Fibroblast of lung (primary cell): ENCODE data around the gene MYOCD. TPM values are rescaled to one million over a fixed set of nuclear protein-coding genes. Genes with fewer than 3 reads are reported as not detected.
"Not testable (repeated sequence)": the region's sequence is repeated elsewhere in the genome, so short reads cannot be mapped to it uniquely, and the experiment has no call there.

ENCODE experiments used
- DNase-seq, 2 donors: peaks; one replicate each; pipeline versions ENCODE4 v3.0.0 to v3.0.0-alpha.2; 2010; ENCODE audit warnings: low read depth in 2 of 2
- H2AFZ ChIP-seq: 2 replicates; pipeline ENCODE4 v1.5.1; 2012; ENCODE audit warnings: low read length, control low read depth, inconsistent platforms
- H3K27ac ChIP-seq: 2 replicates; pipeline ENCODE4 v1.5.1; 2011; ENCODE audit warnings: low read length, control low read depth; ENCODE audit not compliant: insufficient read depth
- H3K27me3 ChIP-seq: 2 replicates; pipeline ENCODE4 v1.5.1; 2011; ENCODE audit warnings: mild to moderate bottlenecking, low read length; ENCODE audit not compliant: control insufficient read depth, insufficient read depth
- H3K36me3 ChIP-seq: 2 replicates; pipeline ENCODE4 v1.5.1; 2011; ENCODE audit warnings: low read length; ENCODE audit not compliant: control insufficient read depth, insufficient read depth
- H3K4me1 ChIP-seq: 2 replicates; pipeline ENCODE4 v1.5.1; 2011; ENCODE audit warnings: low read length; ENCODE audit not compliant: control insufficient read depth, insufficient read depth; ENCODE audit errors: extremely low read depth
- H3K4me2 ChIP-seq: 2 replicates; pipeline ENCODE4 v1.5.1; 2011; ENCODE audit warnings: low read length, control low read depth; ENCODE audit not compliant: insufficient read depth; ENCODE audit errors: extremely low read depth
- H3K4me3 ChIP-seq, 4 experiments: fragments of 200-600 bp in 1 of 4; sonication (generic) in 1 of 4; replicated peaks in 1 of 4; 2 replicates each; pipeline ENCODE4 v1.5.1; 2011 to 2016; ENCODE audit warnings: low read length in 4 of 4, low read depth in 3 of 4, mild to moderate bottlenecking in 3 of 4, control low read depth in 2 of 4, inconsistent platforms in 1 of 4, mixed read lengths in 1 of 4; ENCODE audit not compliant: insufficient read depth in 1 of 4; ENCODE audit errors: control extremely low read depth in 1 of 4
- H3K79me2 ChIP-seq: 2 replicates; pipeline ENCODE4 v1.5.1; 2012; ENCODE audit warnings: mild to moderate bottlenecking, low read length, inconsistent platforms; ENCODE audit not compliant: control insufficient read depth, insufficient read depth
- H3K9ac ChIP-seq: 2 replicates; pipeline ENCODE4 v1.5.1; 2011; ENCODE audit warnings: mild to moderate bottlenecking, low read length, control low read depth; ENCODE audit not compliant: insufficient read depth
- H3K9me3 ChIP-seq: 2 replicates; pipeline ENCODE4 v1.5.1; 2012; ENCODE audit warnings: low read depth, low read length; ENCODE audit not compliant: control insufficient read depth, insufficient read depth
- H4K20me1 ChIP-seq: 2 replicates; pipeline ENCODE4 v1.5.1; 2011; ENCODE audit warnings: low read length; ENCODE audit not compliant: control insufficient read depth, insufficient read depth; ENCODE audit errors: extremely low read depth
- EZH2 ChIP-seq: IDR thresholded peaks from 2 replicates; pipeline ENCODE4 v1.5.1; 2012; ENCODE audit warnings: low read length, control low read depth, mild to moderate bottlenecking; ENCODE audit errors: missing control alignments
- polyA plus RNA-seq, 2 donors: library from polyadenylated mRNA; depleted of rRNA in 1 of 2; stranded (reverse) in 1 of 2; unstranded in 1 of 2; fragments of >200 nt; gene quantifications; 2 replicates each; pipeline ENCODE4 v1.2.1, GENCODE V29; 2011 to 2012; ENCODE audit warnings: missing spikeins in 1 of 2
- total RNA-seq: library from RNA; depleted of rRNA; stranded (reverse); fragments of >200 nt; gene quantifications from 2 replicates; pipeline ENCODE4 v1.2.1, GENCODE V29; 2014
- TF ChIP-seq, protein P1 (sequence below), 2 donors: IDR thresholded peaks in 1 of 2; conservative IDR thresholded peaks in 1 of 2; 1 replicate in 1 of 2; 2 replicates in 1 of 2; pipeline ENCODE4 v1.5.1; 2011 to 2012; ENCODE audit warnings: low read length in 2 of 2, control low read depth in 1 of 2, inconsistent platforms in 1 of 2, low read depth in 1 of 2, mild to moderate bottlenecking in 1 of 2

The MYOCD gene
- total and polyA plus RNA-seq, 2 donors (not counting 1 experiment from before 2014, with no cell fraction given): 0.17 to 0.99 TPM

DNA sequence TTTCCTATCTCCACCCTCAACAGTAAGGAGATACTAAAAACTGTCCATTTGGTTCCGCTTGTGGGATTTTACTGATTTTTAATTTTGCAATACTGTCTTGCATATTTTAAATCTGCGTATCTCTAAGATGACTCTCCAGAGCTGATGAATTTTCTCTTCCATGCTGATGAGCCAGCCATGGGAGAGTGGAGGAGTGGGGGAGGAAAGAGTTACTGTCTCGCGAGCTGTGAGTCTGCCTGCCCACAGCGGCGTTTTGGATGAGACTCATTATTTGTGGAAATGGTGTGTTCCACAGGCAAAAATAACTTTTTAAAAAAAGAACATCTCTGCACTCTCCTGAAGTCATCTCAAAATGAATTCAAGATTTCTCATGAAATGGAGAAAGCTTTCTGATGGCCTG is 34.6 kb upstream of the MYOCD start:
- peak in 1 of 2 donors; percentile 47 for DNase-seq
- no peak overlapping the region for H3K4me2 ChIP-seq
- H2AFZ ChIP-seq: no peak overlapping the region
- H3K9me3 ChIP-seq: no peaks in the 10 kb centered on the region
- H3K79me2 ChIP-seq: no peaks in the 10 kb centered on the region
- H3K9ac ChIP-seq: no peak overlapping the region
- TF ChIP-seq, protein P1, sequence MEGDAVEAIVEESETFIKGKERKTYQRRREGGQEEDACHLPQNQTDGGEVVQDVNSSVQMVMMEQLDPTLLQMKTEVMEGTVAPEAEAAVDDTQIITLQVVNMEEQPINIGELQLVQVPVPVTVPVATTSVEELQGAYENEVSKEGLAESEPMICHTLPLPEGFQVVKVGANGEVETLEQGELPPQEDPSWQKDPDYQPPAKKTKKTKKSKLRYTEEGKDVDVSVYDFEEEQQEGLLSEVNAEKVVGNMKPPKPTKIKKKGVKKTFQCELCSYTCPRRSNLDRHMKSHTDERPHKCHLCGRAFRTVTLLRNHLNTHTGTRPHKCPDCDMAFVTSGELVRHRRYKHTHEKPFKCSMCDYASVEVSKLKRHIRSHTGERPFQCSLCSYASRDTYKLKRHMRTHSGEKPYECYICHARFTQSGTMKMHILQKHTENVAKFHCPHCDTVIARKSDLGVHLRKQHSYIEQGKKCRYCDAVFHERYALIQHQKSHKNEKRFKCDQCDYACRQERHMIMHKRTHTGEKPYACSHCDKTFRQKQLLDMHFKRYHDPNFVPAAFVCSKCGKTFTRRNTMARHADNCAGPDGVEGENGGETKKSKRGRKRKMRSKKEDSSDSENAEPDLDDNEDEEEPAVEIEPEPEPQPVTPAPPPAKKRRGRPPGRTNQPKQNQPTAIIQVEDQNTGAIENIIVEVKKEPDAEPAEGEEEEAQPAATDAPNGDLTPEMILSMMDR (conservative IDR thresholded peaks at IDR 0.05 in 1 of 2, IDR thresholded peaks at IDR 0.05 in 1 of 2; ENCODE audit: low read depth in 1 of 2, low read length in 2 of 2): no peak
- TF ChIP-seq EZH2: no peak
- no peaks in the 10 kb centered on the region for H3K36me3 ChIP-seq
- peaks cover 3% of the 10 kb centered on the region for H3K4me1 ChIP-seq
- H4K20me1 ChIP-seq: no peaks in the 10 kb centered on the region
- H3K27me3 ChIP-seq: no peaks in the 10 kb centered on the region
- no peak overlapping the region for H3K27ac ChIP-seq
- H3K4me3 ChIP-seq: no peak overlapping the region

DNA sequence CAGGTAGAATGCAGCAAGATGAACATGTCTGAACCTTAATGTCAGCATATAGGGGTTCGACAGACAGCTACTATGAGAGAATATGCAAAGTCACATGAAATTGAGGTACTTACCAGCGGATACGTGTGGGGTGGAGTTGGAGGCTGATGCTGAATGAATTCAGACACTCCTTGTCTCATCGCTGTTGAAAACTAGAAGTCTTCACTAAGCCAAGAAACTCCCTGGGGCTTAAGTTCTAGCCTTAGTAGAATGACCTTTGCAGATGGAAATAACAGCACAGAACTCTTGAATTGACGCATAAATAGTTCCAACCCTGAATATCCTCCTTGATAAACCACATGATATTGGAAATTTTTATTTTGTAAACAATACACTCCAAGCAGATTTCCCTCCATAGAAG is 32.9 kb upstream of the MYOCD start:
- no peaks in the 10 kb centered on the region for H3K36me3 ChIP-seq
- H3K9ac ChIP-seq: no peak overlapping the region
- H3K4me1 ChIP-seq: peaks cover 5% of the 10 kb centered on the region
- no peak overlapping the region for H2AFZ ChIP-seq
- H3K4me3 ChIP-seq: no peak overlapping the region
- TF ChIP-seq EZH2: no peak
- TF ChIP-seq, protein P1 (conservative IDR thresholded peaks at IDR 0.05 in 1 of 2, IDR thresholded peaks at IDR 0.05 in 1 of 2; ENCODE audit: low read depth in 1 of 2, low read length in 2 of 2): no peak
- no peaks in the 10 kb centered on the region for H3K9me3 ChIP-seq
- no peak overlapping the region for H3K27ac ChIP-seq
- no peaks in the 10 kb centered on the region for H3K27me3 ChIP-seq
- no peaks in the 10 kb centered on the region for H4K20me1 ChIP-seq
- no peak overlapping the region for H3K4me2 ChIP-seq
- DNase-seq: no peak
- no peaks in the 10 kb centered on the region for H3K79me2 ChIP-seq

DNA sequence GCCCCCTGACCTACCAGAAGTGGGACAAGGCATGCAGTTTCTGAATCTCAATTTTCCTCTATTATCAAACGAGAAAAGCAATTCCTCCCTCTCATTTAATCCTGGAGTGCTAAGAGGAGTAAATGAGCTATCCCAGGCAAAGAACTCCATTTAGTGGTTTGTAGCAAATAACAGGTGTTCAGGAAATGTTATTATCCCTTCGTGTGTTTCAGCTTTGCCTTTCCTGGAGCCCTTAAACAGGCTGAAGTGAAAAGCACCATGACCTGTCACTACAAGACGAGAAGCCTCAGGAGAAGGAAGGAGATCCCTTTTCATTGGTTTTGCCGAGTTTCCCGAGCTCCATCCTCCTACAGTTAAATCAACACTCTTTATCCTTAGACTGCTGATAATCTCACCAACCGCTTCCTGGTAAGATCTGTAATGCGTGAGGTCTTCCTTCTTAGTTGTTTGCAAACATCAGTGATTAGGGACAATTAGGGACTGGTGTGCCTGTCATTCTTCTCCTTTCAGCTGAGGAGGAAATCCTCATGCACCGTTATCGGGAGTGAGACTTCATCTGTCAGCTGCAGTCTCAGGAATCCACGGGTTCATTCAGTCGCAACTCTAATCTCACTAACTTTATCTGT is 30.8 kb upstream of the MYOCD start:
- Histone ChIP-seq H3K27me3 (no peaks in the 10 kb centered on the region), H3K4me3 (no peak overlapping the region), H3K9me3 (no peaks in the 10 kb centered on the region), H3K4me1 (peaks cover 3% of the 10 kb centered on the region), H3K79me2 (no peaks in the 10 kb centered on the region), H4K20me1 (no peaks in the 10 kb centered on the region), H3K27ac (no peak overlapping the region), H3K4me2 (no peak overlapping the region), H3K9ac (no peak overlapping the region), H3K36me3 (no peaks in the 10 kb centered on the region), H2AFZ (no peak overlapping the region)
- TF ChIP-seq, protein P1 (conservative IDR thresholded peaks at IDR 0.05 in 1 of 2, IDR thresholded peaks at IDR 0.05 in 1 of 2; ENCODE audit: low read depth in 1 of 2, low read length in 2 of 2): no peak
- TF ChIP-seq EZH2: no peak
- DNase-seq: no peak

DNA sequence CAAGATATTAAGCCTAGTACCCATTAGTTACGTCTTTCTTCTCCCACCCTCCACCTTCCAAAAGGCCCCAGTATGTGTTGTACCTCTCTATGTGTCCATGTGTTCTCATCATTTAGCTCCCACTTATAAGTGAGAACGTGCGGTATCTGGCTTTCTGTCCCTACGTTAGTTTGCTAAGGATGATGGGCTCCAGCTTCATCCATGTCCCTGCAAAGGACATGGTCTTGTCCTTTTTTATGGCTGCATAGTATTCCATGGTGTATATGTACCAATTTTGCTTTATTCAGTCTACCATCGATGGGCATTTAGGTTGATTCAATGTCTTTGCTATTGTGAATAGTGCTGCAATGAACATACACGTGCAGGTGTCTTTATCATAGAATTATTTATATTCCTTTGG is 29.7 kb upstream of the MYOCD start:
- not testable (repeated sequence) for H3K4me2 ChIP-seq, H2AFZ ChIP-seq, H3K36me3 ChIP-seq, H3K4me1 ChIP-seq, DNase-seq, H3K27ac ChIP-seq, H3K4me3 ChIP-seq, H3K27me3 ChIP-seq, H4K20me1 ChIP-seq, H3K79me2 ChIP-seq, H3K9ac ChIP-seq, H3K9me3 ChIP-seq
